PC-3 (cell line): ENCODE data around the gene L1CAM.

Source experiments
- EZH2 ChIP-seq: fragments of 300-600 bp; sonication (generic); IDR thresholded peaks from one replicate; pipeline ENCODE4 v1.6.1; 2017; ENCODE audit warnings: antibody characterized with exemption, mild to moderate bottlenecking, low read length; ENCODE audit not compliant: unreplicated experiment
- EZH2phosphoT487 ChIP-seq: fragments of 300-600 bp; sonication (generic); IDR thresholded peaks from 2 replicates; pipeline ENCODE4 v1.6.1; 2018; ENCODE audit warnings: mild to moderate bottlenecking, antibody characterized with exemption, low read length, borderline replicate concordance
- TF ChIP-seq, protein P1 (sequence below): fragments of 300-600 bp; sonication (generic); conservative IDR thresholded peaks from 2 replicates; pipeline ENCODE4 v1.5.1; 2017; ENCODE audit warnings: antibody characterized with exemption, low read depth, mild to moderate bottlenecking, low read length

DNA sequence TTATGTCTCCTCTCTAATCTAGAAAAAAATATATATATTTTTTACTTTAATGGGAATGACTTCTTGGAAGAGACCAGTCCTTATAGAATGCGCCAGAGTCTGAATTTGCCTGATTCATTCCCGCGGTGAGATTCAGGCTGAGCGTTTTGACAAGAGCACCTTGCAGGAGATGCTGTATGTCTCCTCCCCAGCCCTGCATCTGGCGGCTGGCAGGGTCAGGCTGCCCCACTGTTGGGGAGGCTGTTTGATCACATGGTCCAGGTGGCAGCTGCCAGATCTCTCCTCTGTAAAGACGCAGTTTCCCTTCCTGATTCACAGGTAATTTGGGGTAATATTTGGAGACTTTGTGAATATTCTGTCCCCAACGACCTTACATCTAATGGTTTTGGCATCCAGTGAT is 65.4 kb downstream of the L1CAM start:
- TF ChIP-seq EZH2 (no peak), EZH2phosphoT487 (no peak)
- TF ChIP-seq, protein P1, sequence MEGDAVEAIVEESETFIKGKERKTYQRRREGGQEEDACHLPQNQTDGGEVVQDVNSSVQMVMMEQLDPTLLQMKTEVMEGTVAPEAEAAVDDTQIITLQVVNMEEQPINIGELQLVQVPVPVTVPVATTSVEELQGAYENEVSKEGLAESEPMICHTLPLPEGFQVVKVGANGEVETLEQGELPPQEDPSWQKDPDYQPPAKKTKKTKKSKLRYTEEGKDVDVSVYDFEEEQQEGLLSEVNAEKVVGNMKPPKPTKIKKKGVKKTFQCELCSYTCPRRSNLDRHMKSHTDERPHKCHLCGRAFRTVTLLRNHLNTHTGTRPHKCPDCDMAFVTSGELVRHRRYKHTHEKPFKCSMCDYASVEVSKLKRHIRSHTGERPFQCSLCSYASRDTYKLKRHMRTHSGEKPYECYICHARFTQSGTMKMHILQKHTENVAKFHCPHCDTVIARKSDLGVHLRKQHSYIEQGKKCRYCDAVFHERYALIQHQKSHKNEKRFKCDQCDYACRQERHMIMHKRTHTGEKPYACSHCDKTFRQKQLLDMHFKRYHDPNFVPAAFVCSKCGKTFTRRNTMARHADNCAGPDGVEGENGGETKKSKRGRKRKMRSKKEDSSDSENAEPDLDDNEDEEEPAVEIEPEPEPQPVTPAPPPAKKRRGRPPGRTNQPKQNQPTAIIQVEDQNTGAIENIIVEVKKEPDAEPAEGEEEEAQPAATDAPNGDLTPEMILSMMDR = no peak
